Activated CD4-positive, CD25-positive, alpha-beta regulatory T cell treated with anti-CD3 and anti-CD28 coated beads, Interleukin-2, amount 50 U/mL, for 72 hours (primary cell): ENCODE data around the gene PHB1.
"Not testable (repeated sequence)": the region's sequence is repeated elsewhere in the genome, so short reads cannot be mapped to it uniquely, and the experiment has no call there.

Source experiments
- DNase-seq: peaks from one replicate; pipeline ENCODE4 v3.0.0; 2021

Gene PHB1

GRCh38 chr17:49403514-49404289 lies 11.0 kb downstream of the PHB1 start:
- peak; percentile 3 for DNase-seq

DNA sequence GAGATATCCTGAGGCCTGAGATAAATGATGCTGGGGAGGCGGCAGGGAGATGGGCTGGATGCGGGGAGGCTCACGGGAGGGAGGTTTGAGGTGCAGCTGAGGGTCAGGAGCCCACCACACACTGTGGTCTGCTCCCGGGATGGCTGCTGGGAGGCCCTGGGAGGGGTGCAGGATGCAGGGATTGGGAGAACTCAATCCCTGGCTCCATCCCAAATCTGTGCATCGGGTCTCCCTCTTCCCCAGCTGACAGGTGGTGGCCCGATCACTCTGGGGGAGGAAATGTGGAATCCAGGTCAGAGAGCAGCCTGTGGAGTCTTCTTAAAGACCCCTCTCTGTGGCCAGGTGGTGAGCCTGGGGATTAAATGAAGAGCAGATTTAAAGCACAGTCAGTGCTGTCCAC lies 12.0 kb downstream of the PHB1 start:
- DNase-seq = no peak

DNA sequence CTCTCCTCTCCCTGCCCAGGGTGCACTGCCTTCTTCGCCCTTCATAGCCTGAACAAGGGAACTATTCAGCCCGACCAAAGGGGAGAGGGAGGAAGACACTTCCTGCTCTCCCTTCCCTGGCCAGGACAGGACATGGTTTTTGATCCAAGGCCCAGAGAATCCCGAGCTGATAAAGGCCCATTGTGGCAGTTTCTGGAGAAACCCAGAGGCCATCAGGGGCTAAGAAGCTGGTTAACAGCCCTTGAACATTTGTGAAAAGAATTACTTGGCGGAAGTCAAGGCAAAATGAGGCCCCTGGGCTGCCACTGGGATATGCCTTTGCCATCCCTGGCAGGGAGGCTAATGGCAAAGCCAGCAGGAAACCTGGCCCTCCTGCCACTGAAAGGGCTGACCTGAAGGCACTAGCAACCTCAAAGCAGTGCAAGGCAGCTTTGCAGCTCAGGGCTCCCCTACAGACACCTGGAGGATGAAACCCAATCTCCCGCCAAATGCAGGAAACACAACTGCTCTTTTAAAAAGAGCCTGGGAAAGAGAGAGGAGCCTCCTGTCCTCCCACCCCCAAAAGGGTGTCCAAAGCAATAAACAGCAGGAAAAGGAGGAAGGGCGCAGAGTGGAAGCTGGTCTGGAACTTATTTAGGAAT lies 12.6 kb downstream of the PHB1 start:
- peak; percentile 21 for DNase-seq

- no peak for DNase-seq
These were observed 14.7 kb downstream of the PHB1 start for GRCh38 chr17:49399995-49400394.

DNA sequence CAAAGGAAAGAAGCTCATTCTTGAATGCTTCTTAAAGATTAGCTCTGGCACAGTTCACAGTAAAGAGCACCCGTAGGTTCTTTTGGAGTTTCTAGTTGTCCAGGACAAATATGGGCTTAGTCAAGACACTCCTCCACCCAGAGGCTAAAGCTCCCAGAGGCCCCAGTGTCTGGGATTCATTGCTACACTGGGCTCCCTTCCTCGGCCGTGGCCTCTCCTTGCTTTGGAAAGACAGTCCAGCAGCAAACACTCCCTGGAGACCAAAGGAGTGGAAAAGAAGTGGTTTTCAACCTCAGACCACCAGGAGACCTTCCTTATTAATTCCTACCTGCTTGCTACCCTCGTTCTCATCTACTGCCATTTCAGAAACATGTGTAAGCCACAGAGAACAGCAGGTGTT lies 17.1 kb downstream of the PHB1 start:
- DNase-seq = no peak

- no peak for DNase-seq
These were observed 21.0 kb downstream of the PHB1 start for GRCh38 chr17:49393491-49394255.

GRCh38 chr17:49390548-49391324 lies 23.9 kb downstream of the PHB1 start:
- DNase-seq = no peak

DNA sequence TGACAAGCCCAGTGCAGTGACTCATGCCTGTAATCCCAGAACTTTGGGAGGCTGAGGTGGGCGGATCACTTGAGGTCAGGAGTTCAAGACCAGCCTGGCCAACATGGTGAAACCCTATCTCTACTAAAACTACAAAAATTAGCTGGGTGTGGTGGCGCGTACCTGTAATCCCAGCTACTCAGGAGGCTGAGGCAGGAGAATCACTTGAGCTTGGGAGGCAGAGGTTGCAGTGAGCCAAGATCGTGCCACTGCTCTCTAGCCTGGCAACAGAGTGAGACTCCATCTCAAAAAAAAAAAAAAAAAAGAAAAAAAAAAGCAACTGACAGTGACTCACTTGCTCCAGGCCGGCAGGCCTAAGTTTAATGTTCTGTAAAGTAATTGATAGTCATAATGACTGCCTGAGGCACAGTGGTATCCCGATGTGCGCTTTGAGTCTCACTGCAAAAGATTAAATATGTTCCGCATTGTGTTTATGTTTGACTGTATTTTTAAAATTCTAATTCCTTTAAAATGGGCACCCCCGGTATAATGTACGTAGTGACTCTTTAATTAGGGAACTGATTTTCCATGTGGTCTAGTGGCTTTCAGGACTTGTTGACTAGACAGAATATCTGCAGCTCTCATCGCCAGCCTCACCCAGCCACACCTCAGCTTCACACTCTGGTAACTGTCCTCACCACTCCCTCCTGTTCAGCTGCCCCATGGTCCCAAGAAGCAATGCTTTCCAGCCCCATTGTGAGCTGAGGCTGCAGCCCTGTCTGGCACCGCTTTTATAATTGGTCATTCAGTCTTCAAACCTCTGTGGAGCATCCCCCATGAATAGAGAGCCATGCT lies 25.0 kb downstream of the PHB1 start:
- not testable (repeated sequence) for DNase-seq

DNA sequence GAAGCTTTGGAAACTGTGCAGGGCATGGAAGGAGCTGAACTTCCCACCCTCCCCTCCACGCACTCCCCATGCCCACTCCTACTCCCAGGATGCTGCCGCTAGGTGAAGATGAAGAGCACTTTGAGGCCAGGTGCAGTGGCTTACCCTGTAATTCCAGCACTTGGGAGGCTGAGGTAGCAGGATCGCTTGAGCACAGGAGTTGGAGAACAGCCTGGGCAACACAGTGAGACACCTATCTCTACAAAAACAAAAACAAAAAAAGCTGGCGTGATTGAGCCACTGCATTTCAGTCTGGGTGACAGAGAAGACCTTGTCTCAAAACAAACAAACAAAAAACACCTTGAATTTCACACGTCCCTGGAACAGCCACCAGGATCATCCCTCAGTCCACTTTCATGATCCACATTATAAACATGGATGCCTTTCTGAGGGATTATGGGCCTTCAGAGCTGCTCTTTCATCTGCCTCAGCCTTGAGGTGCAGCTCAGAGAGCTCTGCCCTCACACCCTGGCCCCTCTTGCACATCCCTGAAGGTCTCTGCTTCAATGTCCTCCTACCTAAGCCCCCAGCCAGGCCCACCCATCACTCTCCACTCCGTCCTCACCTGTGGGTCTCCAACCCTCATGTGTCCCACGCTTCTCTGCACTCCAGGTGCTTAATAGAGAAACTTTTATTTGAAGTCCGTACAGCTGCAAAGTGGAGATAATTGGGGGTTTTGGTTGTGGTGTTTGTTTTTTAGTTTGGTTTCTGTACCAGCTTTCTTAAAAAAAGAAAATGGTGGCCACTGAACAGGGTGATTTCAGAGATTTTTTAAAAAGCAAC lies 25.8 kb downstream of the PHB1 start:
- DNase-seq = no peak

DNA sequence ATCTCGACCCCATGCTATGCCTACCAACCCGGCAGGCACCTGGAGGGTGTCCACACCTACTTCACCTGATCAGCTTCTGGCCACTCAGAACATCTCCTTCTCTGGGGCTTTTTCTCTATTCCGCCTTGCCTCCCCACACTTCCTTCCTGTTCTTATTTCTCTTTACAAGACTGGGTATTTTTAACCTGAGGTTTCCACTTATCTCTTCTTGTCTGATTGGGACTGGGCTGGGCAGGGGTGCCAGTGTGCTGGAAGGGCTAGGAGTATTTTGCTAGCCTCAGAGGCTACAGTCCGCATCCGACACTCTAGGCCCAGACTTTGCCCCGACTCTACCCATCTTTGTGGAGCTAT lies 26.4 kb downstream of the PHB1 start:
- DNase-seq = no peak

- no peak for DNase-seq
These were observed 27.0 kb downstream of the PHB1 start for GRCh38 chr17:49387498-49388289.

DNA sequence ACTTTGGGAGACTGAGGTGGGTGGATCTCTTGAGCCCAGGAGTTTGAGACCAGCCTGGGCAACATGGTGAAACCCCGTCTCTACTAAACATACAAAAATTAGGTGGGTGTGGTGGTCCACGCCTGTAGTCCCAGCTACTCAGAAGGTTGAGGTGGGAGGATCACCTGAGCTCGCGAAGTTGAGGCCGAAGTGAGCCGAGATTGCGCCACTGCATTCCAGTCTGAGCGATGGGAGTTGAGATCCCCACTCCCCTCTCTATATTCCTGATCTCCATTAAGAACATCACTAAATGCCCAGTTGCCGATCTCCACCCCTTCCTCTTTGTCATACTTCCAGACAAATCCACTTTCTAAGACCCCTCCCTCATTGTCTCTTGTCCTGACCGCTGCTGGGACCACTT lies 28.3 kb downstream of the PHB1 start:
- DNase-seq = no peak

DNA sequence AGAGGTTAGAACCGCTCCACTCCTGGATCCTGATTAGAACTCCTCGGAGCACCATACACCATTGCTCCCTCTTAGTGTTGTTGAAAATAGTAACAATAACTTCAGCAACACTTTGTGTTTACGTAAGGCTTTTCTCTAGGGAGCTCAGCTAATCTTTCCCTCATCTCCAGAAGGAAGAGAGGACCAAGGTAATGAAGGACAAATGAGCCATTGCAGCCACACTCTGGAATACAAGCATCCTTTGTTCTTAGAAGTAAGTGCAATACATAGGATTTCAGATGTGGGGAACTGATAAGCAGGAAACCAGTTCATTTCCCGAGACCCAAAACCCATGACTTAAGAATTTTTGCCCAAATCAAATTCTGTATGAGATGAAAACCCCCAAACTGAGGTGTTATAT lies 29.7 kb downstream of the PHB1 start:
- DNase-seq = no peak

DNA sequence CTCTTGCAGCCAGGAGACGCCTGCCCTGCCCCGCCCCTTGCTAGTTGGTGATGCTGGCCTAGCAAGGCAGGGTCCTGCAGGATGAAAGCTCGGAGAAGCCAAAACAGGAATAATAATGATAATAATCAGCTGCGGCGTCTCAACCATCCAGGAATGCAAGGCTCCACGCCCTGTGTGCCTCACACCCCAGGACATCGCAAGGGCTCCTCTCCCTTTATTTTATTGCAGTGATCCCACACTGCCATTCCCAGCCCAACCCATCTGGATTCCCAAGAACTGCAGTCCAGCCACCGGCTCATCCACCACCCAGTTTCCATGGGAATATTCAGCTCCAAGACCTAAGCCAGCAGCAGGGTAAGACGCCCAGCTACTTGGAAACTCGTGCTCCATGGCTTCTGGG lies 31.6 kb downstream of the PHB1 start:
- DNase-seq = no peak

DNA sequence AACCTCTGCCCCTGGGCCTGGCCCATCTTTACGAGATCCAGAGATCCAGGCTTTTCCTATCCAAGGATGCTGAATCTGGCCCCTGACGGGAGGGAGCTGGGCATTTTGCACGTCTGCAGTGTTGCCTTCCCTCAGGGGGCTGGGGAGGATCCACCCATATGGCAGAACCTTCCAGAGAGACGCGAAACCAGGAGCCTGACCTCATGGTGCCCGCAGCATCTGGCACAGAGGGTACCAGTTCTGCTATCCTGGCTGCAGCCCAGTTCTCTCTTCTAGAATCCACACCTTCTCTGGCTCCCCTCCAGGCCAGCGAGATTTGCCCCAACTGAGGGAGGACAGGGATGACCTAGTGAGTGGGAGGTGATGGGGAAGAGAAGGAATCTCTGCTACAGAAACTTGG lies 32.1 kb downstream of the PHB1 start:
- DNase-seq = no peak

DNA sequence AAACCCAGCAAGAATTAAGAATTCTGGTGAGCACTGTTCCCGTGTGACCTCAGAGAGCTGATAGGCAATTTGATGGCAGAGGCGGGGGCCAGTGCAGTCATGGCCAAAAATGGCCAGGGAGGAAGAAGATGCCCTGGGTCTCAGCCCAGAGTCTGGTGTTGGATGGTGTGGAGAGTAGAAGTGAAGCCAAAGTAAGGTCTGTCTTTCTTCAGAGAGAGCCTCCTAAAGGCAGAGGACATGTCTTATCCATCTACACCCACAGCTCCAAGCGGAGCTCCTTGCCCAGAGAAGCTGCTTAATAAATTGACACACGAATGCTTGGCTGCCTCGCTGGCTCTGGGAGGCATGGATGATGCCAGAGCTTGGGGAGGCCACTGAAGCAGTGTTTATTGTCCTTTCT lies 32.9 kb downstream of the PHB1 start:
- DNase-seq = no peak

GRCh38 chr17:49381033-49381432 lies 33.6 kb downstream of the PHB1 start:
- no peak for DNase-seq

- no peak for DNase-seq
These were observed 34.8 kb downstream of the PHB1 start for GRCh38 chr17:49379926-49380325.

DNA sequence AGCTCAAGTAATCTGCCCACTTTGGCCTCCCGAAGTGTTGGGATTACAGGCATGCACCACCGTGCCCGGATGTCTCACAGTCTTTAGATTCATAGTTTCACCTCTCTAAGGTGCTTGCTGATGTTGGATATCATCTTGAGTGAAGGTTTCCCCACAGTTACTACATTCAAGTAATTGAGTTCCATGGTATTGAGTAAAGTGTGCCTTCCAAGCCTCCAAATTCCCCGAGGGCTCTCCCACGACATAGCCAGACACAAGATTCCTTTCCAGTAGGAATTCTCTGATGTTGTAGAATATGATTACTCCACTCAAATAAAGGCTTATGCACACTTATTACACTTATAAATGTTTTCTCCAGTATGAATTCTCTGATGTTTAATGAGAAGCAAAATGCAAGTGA lies 36.4 kb downstream of the PHB1 start:
- no peak for DNase-seq

DNA sequence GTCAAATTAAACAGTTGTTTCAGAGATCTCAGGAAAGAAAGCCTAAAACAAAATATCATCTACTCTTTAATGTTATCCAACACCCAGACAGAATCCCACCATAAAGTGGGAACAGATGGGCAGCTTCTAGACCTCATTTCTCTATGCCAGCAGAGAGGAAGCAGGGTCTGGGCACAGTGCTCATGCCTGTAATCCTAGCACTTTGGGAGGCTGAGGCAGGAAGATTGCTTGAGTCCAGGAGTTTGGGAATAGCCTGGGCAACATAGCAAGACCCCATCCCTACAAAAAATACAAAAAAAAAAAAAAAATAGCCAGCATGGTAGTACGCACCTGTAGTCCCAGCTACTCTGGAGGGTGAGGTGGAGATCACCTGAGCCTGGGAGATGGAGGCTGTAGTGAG lies 39.1 kb downstream of the PHB1 start:
- DNase-seq = no peak

DNA sequence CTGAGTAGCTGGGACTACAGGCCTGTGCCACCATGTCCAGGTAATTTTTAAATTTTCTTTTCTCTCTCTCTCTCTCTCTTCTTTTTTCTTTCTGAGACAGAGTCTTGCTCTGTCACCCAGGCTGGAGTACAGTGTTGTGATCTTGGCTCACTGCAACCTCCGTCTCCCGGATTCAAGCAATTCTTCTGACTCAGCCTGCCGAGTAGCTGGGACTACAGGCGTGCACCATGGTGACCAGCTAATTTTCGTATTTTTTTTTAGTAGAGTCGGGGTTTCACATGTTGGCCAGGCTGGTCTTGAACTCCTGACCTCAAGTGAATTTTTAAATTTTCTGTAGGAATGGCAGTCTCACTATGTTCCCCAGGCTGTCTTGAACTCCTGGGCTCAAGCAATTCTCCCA lies 41.6 kb downstream of the PHB1 start:
- DNase-seq = no peak
